Measurements from ENCODE around the gene ACP7.
"Not testable (repeated sequence)": the region's sequence is repeated elsewhere in the genome, so short reads cannot be mapped to it uniquely, and the experiment has no call there.

Gene ACP7

DNA sequence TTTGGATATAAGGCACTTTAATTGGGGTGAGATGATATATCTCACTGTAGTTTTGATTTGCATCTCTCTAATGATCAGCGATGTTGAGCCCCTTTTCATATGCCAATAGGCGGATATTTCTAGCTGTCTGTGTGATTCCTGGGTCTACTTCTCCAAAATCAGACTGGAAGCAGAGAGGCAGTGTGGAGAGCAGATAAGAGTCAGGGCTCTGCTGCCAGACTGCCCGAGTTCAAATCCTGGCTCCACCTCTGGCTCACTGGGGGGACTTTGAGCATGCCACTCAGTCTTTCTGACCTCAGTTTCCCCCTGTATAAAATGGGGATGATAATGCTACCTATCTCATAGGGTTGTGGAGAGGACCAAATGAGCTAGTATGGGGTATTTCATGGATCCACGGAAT lies 24.0 kb upstream of the ACP7 start:
- DNase-seq (ENCODE audit: low read depth), result no peak
- TF ChIP-seq, protein P1, sequence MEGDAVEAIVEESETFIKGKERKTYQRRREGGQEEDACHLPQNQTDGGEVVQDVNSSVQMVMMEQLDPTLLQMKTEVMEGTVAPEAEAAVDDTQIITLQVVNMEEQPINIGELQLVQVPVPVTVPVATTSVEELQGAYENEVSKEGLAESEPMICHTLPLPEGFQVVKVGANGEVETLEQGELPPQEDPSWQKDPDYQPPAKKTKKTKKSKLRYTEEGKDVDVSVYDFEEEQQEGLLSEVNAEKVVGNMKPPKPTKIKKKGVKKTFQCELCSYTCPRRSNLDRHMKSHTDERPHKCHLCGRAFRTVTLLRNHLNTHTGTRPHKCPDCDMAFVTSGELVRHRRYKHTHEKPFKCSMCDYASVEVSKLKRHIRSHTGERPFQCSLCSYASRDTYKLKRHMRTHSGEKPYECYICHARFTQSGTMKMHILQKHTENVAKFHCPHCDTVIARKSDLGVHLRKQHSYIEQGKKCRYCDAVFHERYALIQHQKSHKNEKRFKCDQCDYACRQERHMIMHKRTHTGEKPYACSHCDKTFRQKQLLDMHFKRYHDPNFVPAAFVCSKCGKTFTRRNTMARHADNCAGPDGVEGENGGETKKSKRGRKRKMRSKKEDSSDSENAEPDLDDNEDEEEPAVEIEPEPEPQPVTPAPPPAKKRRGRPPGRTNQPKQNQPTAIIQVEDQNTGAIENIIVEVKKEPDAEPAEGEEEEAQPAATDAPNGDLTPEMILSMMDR (conservative IDR thresholded peaks at IDR 0.05; ENCODE audit: low read depth, low read length), result no peak
- no peak overlapping the region for H3K4me3 ChIP-seq (ENCODE audit: low read length)

DNA sequence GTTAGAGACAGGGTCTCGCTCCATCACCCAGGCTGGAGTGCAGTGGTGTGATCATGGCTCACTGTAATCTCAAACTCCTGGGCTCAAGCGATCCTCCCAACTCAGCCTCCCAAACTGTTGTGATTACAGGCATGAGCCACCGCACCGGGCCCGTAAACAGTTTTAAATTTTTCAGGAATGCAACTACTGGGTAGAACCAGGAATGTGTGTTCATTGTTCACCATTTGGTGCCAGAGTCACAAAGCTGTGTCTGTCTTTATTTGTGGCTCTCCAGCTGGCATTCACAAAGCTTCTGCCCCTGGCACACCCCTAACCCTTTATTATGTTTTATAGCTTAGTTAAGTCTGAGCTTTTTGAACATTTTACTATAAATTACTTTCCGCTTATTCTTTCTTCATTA lies 19.8 kb upstream of the ACP7 start:
- H3K4me3 ChIP-seq (ENCODE audit: low read length), result no peak overlapping the region
- DNase-seq (ENCODE audit: low read depth), result no peak
- TF ChIP-seq, protein P1 (conservative IDR thresholded peaks at IDR 0.05; ENCODE audit: low read depth, low read length), result no peak

DNA sequence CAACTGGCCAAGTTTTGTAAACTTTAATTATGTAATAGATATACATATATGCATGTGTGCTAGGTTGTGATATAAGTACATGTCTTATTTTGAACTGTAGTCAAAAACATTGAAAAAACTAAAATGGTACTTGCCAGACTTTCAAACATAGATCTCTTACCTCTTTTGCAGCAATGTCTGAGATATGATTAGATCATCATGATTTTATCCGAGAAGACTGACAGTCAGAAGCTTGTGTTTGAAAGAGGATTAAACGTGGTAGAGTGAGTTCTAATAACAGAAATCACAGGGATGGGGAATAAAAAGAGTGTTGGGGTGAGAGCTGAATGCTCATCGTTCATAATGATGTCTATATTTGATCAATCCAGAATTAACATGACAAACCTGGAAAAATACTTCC lies 18.2 kb upstream of the ACP7 start:
- H3K4me3 ChIP-seq (ENCODE audit: low read length), result no peak overlapping the region
- DNase-seq (ENCODE audit: low read depth), result no peak
- TF ChIP-seq, protein P1 (conservative IDR thresholded peaks at IDR 0.05; ENCODE audit: low read depth, low read length), result no peak

DNA sequence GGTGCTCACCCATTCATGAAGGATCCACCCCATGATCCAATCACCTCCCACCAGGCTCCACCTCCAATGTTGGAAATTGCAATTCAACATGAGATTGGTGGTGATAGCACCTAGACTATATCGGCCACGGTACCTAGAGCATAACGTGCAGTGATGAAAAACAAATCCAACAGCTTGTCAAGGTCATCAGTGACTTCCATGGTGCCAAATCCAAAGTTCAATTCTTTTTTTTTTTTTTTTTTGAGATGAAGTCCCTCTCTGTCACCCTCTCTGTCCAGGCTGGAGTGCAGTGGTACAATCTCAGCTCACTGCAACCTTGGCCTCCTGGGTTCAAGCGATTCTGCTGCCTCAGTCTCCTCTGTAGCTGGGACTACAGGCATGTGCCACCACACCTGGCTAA lies 17.1 kb upstream of the ACP7 start:
- no peak for DNase-seq (ENCODE audit: low read depth)
- TF ChIP-seq, protein P1 (conservative IDR thresholded peaks at IDR 0.05; ENCODE audit: low read depth, low read length), result no peak
- no peak overlapping the region for H3K4me3 ChIP-seq (ENCODE audit: low read length)

DNA sequence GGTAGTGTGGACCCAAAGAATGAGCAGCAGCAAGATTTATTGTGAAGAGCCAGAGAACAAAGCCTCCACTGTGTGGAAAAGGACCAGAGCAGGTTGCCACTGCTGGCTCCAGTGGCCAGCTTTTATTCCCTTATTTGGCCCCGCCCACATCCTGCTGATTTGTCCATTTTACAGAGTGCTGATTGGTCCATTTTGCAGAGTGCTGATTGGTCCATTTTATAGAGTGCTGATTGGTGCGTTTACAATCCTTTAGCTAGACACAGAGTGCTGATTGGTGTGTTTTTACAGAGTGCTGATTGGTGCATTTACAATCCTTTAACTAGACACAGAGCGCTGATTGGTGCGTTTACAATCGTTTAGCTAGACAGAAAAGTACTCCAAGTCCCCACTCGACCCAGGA lies 15.9 kb upstream of the ACP7 start:
- not testable (repeated sequence) for DNase-seq (ENCODE audit: low read depth); H3K4me3 ChIP-seq (ENCODE audit: low read length)

DNA sequence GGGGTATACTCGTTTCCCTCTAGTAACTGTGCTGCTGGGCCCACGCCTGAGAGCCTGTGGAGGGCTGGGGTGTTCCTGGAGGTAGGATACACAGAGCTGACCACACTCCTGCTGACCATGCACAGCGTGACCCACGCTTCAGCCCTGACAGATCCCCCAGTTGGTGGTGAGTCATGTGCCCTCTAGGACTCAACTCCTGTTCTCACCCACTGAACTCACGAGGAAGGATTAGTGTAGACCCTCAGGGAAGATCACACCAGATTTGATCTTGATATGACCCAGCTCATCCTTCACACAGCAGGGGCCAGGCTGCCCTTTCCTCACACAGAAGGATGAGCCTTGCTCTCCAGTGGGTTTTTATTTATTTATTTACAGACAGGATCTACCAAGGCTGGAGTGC lies 13.3 kb upstream of the ACP7 start:
- H3K4me3 ChIP-seq (ENCODE audit: low read length), result no peak overlapping the region
- DNase-seq (ENCODE audit: low read depth), result peak; percentile 5
- TF ChIP-seq, protein P1 (conservative IDR thresholded peaks at IDR 0.05; ENCODE audit: low read depth, low read length), result no peak

DNA sequence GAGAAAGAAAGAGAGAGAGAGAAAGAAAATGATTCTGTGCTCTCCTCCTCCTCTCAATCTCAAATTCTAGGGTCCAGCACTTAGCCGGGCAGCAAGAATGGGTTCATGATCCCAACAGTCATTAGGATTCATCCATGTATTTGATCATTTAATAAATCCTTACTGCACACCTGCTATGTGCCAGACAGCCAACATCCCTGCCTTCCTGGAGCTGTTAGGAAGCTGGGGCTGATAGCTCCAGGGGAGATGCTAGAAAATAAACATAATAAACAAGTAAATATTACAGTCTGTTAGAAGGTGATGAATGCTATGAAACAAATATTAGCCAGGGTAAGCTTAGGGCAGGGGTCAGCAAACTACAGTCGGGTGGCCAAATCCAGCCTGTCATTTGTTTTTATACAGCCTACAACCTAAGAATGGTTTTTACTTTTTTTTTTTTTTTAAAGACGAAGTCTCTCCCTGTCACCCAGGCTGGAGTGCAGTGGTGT lies 9.9 kb upstream of the ACP7 start:
- TF ChIP-seq, protein P1 (conservative IDR thresholded peaks at IDR 0.05; ENCODE audit: low read depth, low read length), result no peak
- no peak overlapping the region for H3K4me3 ChIP-seq (ENCODE audit: low read length)
- no peak for DNase-seq (ENCODE audit: low read depth)

DNA sequence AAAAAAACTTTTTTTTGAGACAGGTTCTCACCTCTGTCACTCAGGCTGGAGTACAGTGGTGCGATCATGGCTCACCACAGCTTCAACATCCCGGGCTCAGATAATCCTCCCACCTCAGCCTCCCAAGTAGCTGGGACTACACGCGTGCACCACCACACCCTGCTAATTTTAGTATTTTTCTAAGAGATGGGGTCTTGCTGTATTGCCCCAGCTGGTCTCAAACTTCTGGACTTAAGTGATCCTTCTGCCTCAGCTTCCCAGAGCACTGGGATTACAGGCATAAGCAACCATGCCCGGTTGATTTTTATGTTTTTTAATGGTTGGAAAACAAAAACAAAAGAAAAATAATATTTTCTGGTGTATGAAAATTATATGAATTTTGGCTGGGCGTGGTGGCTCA lies 9.2 kb upstream of the ACP7 start:
- DNase-seq (ENCODE audit: low read depth), result no peak
- TF ChIP-seq, protein P1 (conservative IDR thresholded peaks at IDR 0.05; ENCODE audit: low read depth, low read length), result no peak

More for the DNA sequence above, 9.2 kb upstream of the ACP7 start:
- H3K4me3 ChIP-seq (ENCODE audit: low read length), result no peak overlapping the region

Measured in retinal pigment epithelial cell (primary cell).